ENCODE data around the gene GLCCI1.

DNA sequence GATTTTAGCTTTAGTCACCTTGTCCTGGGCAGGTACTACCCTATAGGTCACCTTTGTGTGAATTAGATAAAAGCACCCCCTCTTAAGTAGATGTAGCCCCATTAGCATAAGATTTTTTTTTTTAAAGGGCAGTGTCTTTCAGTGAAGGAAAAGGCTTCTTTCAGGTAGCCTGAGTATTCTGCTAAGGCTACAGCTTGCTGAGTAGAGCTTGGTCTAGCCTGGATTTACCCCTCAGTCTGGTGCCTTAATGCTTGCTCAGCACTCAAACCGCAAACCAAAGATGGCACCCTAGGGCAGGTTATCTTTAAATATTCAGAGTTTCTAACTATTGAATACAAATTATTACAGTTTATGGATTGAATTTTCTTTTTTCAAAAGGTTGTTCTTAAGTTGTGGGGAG, 83.4 kb downstream of the GLCCI1 start:
- TF ChIP-seq POLR2A (IDR thresholded peaks at IDR 0.05; ENCODE audit: low read depth, low read length) (no peak), ZSCAN29 (IDR thresholded peaks at IDR 0.05) (no peak), EP300 (IDR thresholded peaks at IDR 0.05; ENCODE audit: borderline replicate concordance in 1 of 2, control insufficient read depth in 1 of 2, low read depth in 2 of 2, low read length in 2 of 2) (no peak), HDGF (IDR thresholded peaks at IDR 0.05) (no peak), ZNF274 (IDR thresholded peaks at IDR 0.05; ENCODE audit: insufficient read depth, insufficient read length) (no peak), BCL11A (IDR thresholded peaks at IDR 0.05; ENCODE audit: low read depth, low read length) (no peak), SUZ12 (IDR thresholded peaks at IDR 0.05; ENCODE audit: unreplicated experiment) (no peak), PAX5 (IDR thresholded peaks at IDR 0.05; ENCODE audit: borderline replicate concordance, low read depth, low read length) (no peak)
- TF ChIP-seq, protein P1, sequence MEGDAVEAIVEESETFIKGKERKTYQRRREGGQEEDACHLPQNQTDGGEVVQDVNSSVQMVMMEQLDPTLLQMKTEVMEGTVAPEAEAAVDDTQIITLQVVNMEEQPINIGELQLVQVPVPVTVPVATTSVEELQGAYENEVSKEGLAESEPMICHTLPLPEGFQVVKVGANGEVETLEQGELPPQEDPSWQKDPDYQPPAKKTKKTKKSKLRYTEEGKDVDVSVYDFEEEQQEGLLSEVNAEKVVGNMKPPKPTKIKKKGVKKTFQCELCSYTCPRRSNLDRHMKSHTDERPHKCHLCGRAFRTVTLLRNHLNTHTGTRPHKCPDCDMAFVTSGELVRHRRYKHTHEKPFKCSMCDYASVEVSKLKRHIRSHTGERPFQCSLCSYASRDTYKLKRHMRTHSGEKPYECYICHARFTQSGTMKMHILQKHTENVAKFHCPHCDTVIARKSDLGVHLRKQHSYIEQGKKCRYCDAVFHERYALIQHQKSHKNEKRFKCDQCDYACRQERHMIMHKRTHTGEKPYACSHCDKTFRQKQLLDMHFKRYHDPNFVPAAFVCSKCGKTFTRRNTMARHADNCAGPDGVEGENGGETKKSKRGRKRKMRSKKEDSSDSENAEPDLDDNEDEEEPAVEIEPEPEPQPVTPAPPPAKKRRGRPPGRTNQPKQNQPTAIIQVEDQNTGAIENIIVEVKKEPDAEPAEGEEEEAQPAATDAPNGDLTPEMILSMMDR (IDR thresholded peaks at IDR 0.05 in 2 of 3, conservative IDR thresholded peaks at IDR 0.05 in 1 of 3; ENCODE audit: control insufficient read depth in 2 of 3, extremely low read depth in 1 of 3, insufficient read depth in 1 of 3, low read depth in 3 of 3, low read length in 3 of 3) = no peak
